Caco-2 (cell line): ENCODE measurements around the gene CACNA2D1. TPM values are rescaled to one million over a fixed set of nuclear protein-coding genes. Genes with fewer than 3 reads are reported as not detected.

Experiments used
- BruUV-seq: library from RNA; stranded (reverse); fragments of 400-500 nt; replicated peaks from 2 replicates; lab custom pipeline; 2021; lab: Mats Ljungman, UMichigan
- CTCF ChIA-PET: fragments of 300-600 bp; sonication (Branson Sonifier 250); formaldehyde crosslinking; loops from one replicate; lab custom pipeline; 2022; ENCODE audit warnings: antibody characterized with exemption; lab: Charles Lee
- POLR2A ChIA-PET: fragments of 300-600 bp; sonication (Branson Sonifier 250); formaldehyde crosslinking; loops from one replicate; lab custom pipeline; 2022; ENCODE audit warnings: antibody characterized with exemption; lab: Charles Lee
- DNase-seq, 2 experiments: peaks; one replicate each; pipeline versions ENCODE4 v3.0.0 to v3.0.0-alpha.2; 2020 to 2022
- H3K27me3 ChIP-seq: replicated peaks from 2 replicates; pipeline ENCODE4 v1.6.0; 2011; ENCODE audit warnings: low read length; ENCODE audit not compliant: control insufficient read depth, insufficient read depth
- H3K36me3 ChIP-seq: 2 replicates; pipeline ENCODE4 v1.5.1; 2011; ENCODE audit warnings: low read length; ENCODE audit not compliant: control insufficient read depth, insufficient read depth
- H3K4me1 ChIP-seq: fragments of 250-450 bp; sonication (Bioruptor Pico); 2 replicates; pipeline ENCODE4 v1.5.1; 2020; ENCODE audit warnings: mild to moderate bottlenecking
- H3K4me3 ChIP-seq: 2 replicates; pipeline ENCODE4 v1.5.1; 2011; ENCODE audit warnings: low read depth, mild to moderate bottlenecking, control low read depth, low read length
- H3K9me3 ChIP-seq: fragments of 250-450 bp; sonication (Bioruptor Pico); 2 replicates; pipeline ENCODE4 v1.5.1; 2020; ENCODE audit warnings: mild to moderate bottlenecking, moderate library complexity
- H3K27ac Mint-ChIP-seq: one replicate; pipeline ENCODE4 v1.8.0; 2022; ENCODE audit warnings: mixed read lengths; ENCODE audit not compliant: unreplicated experiment
- H3K27me3 Mint-ChIP-seq: one replicate; pipeline ENCODE4 v1.8.0; 2022; ENCODE audit warnings: mixed read lengths; ENCODE audit not compliant: insufficient read depth, unreplicated experiment
- H3K36me3 Mint-ChIP-seq: one replicate; pipeline ENCODE4 v1.8.0; 2022; ENCODE audit warnings: mild to moderate bottlenecking, mixed read lengths; ENCODE audit not compliant: insufficient read depth, unreplicated experiment
- H3K4me1 Mint-ChIP-seq: one replicate; pipeline ENCODE4 v1.8.0; 2022; ENCODE audit warnings: low read depth, mixed read lengths; ENCODE audit not compliant: unreplicated experiment
- H3K4me3 Mint-ChIP-seq: one replicate; pipeline ENCODE4 v1.8.0; 2022; ENCODE audit warnings: mild to moderate bottlenecking, moderate library complexity, mixed read lengths; ENCODE audit not compliant: unreplicated experiment
- H3K9me3 Mint-ChIP-seq: one replicate; pipeline ENCODE4 v1.8.0; 2022; ENCODE audit warnings: mixed read lengths; ENCODE audit not compliant: unreplicated experiment
- intact Hi-C: fragments of 100-400 bp; cut with micrococcal nuclease; formaldehyde crosslinking; loops from one replicate; pipeline ENCODE4 v1.10.0; 2022; ENCODE audit not compliant: unreplicated experiment
- total RNA-seq: library from RNA; stranded (reverse); gene quantifications from 2 replicates; pipeline ENCODE4 v1.2.3, GENCODE V29; 2022
- TF ChIP-seq, protein P1 (sequence below), 2 experiments: fragments of 200-600 bp in 1 of 2; IDR thresholded peaks; 1 replicate in 1 of 2; 2 replicates in 1 of 2; pipeline versions ENCODE4 v1.5.1 to v1.8.0; 2011 to 2022; ENCODE audit warnings: antibody characterized with exemption in 1 of 2, control low read depth in 1 of 2, inconsistent platforms in 1 of 2, low read depth in 1 of 2, low read length in 1 of 2, mild to moderate bottlenecking in 1 of 2, moderate library complexity in 1 of 2; ENCODE audit not compliant: insufficient read depth in 1 of 2, severe bottlenecking in 1 of 2, unreplicated experiment in 1 of 2

CACNA2D1 gene
- total RNA-seq, 1 experiment from 2014 or later: not detected

DNA sequence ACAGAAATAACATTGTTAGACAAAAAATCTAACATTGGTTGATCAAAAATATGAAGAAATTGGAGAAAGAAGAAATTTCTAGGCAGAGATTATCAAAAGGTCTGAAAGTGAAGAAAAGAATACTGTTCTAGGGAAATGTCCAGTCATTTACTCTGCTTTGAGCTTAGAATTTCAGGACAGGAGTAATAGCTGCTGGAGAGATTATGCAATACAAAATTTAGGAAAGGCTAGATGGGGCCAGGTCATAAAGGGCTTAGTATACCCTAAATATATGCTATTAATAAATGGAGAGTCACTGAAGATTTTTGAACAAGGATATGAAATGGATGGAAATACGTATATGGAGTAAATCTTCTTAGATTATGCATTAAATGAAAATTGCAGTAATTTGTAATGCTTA is 279.2 kb downstream of the CACNA2D1 start:
- TF ChIP-seq, protein P1, sequence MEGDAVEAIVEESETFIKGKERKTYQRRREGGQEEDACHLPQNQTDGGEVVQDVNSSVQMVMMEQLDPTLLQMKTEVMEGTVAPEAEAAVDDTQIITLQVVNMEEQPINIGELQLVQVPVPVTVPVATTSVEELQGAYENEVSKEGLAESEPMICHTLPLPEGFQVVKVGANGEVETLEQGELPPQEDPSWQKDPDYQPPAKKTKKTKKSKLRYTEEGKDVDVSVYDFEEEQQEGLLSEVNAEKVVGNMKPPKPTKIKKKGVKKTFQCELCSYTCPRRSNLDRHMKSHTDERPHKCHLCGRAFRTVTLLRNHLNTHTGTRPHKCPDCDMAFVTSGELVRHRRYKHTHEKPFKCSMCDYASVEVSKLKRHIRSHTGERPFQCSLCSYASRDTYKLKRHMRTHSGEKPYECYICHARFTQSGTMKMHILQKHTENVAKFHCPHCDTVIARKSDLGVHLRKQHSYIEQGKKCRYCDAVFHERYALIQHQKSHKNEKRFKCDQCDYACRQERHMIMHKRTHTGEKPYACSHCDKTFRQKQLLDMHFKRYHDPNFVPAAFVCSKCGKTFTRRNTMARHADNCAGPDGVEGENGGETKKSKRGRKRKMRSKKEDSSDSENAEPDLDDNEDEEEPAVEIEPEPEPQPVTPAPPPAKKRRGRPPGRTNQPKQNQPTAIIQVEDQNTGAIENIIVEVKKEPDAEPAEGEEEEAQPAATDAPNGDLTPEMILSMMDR (IDR thresholded peaks at IDR 0.05; ENCODE audit: insufficient read depth in 1 of 2, low read depth in 1 of 2, low read length in 1 of 2, severe bottlenecking in 1 of 2, unreplicated experiment in 1 of 2): no peak
- no peaks in the 10 kb centered on the region for H3K27me3 ChIP-seq
- BruUV-seq: no TSS peak
- Mint-ChIP-seq H3K27ac (no peak overlapping the region), H3K27me3 (no peaks in the 10 kb centered on the region), H3K9me3 (no peaks in the 10 kb centered on the region), H3K4me3 (no peak overlapping the region), H3K4me1 (no peaks in the 10 kb centered on the region), H3K36me3 (no peaks in the 10 kb centered on the region)
- CTCF ChIA-PET: no interaction called here
- H3K9me3 ChIP-seq: no peaks in the 10 kb centered on the region
- intact Hi-C loops: loop anchor here (10.0 kb wide), 2 partner anchors 120 to 410 kb away; no protein-coding TSS in a partner anchor
- no peak overlapping the region for H3K4me3 ChIP-seq
- POLR2A ChIA-PET: no interaction called here
- no peak for DNase-seq
- no peaks in the 10 kb centered on the region for H3K36me3 ChIP-seq
- no peaks in the 10 kb centered on the region for H3K4me1 ChIP-seq

DNA sequence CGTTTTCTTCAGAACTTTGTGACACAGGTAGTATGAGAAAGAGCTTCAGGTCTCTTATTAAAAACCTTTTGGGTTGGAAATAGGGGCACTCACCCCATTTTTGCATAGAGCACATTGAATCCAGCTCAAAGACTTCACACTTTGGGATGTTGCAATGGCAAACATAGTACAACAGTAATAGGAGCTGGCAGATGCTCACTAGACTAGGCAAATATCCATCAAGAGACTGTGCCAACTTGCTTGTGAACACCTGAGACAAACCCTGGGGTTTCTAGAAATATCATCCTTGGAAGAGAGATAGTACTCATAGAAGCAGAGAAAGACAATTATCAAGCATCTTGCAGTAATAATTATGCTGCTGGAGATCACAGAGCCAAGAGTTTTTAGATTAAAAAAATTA is 280.0 kb downstream of the CACNA2D1 start:
- intact Hi-C loops: loop anchor here (10.0 kb wide), 2 partner anchors 119 to 411 kb away; no protein-coding TSS in a partner anchor
- Mint-ChIP-seq H3K4me3 (no peak overlapping the region), H3K4me1 (no peaks in the 10 kb centered on the region), H3K27me3 (no peaks in the 10 kb centered on the region), H3K36me3 (no peaks in the 10 kb centered on the region), H3K9me3 (no peaks in the 10 kb centered on the region), H3K27ac (no peak overlapping the region)
- H3K4me3 ChIP-seq: no peak overlapping the region
- POLR2A ChIA-PET: no interaction called here
- no peaks in the 10 kb centered on the region for H3K9me3 ChIP-seq
- no peaks in the 10 kb centered on the region for H3K27me3 ChIP-seq
- BruUV-seq: no TSS peak
- CTCF ChIA-PET: no interaction called here
- H3K36me3 ChIP-seq: no peaks in the 10 kb centered on the region
- DNase-seq: no peak
- H3K4me1 ChIP-seq: no peaks in the 10 kb centered on the region
- TF ChIP-seq, protein P1 (IDR thresholded peaks at IDR 0.05; ENCODE audit: insufficient read depth in 1 of 2, low read depth in 1 of 2, low read length in 1 of 2, severe bottlenecking in 1 of 2, unreplicated experiment in 1 of 2): no peak

DNA sequence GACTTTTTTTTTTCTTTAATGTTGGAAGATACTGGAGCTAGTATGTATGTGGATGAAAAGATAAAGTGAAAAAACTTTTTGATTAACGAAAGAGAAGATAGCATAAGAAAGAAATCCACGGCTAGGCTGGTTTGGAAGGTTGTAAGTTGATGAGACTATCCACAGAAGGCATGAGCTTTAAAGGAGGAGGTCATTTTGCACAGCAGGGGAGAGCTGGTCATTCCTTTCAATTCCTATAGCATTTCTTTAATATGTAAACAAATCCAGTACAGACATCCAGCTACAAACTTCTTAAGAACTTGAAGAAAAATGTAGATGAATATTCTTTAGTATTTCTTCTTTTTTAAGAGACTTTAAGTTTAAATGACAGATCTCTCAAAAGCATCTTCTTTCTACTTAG is 281.3 kb downstream of the CACNA2D1 start:
- intact Hi-C loops: loop anchor here (10.0 kb wide), 2 partner anchors 117 to 413 kb away; no protein-coding TSS in a partner anchor
- Histone ChIP-seq H3K4me3 (no peak overlapping the region), H3K36me3 (no peaks in the 10 kb centered on the region), H3K27me3 (no peaks in the 10 kb centered on the region), H3K4me1 (no peaks in the 10 kb centered on the region), H3K9me3 (no peaks in the 10 kb centered on the region)
- ChIA-PET CTCF (no interaction called here), POLR2A (no interaction called here)
- no peaks in the 10 kb centered on the region for H3K27me3 Mint-ChIP-seq
- no TSS peak for BruUV-seq
- DNase-seq: no peak
- H3K27ac Mint-ChIP-seq: no peak overlapping the region
- no peaks in the 10 kb centered on the region for H3K36me3 Mint-ChIP-seq
- TF ChIP-seq, protein P1 (IDR thresholded peaks at IDR 0.05; ENCODE audit: insufficient read depth in 1 of 2, low read depth in 1 of 2, low read length in 1 of 2, severe bottlenecking in 1 of 2, unreplicated experiment in 1 of 2): no peak
- no peak overlapping the region for H3K4me3 Mint-ChIP-seq
- no peaks in the 10 kb centered on the region for H3K9me3 Mint-ChIP-seq
- H3K4me1 Mint-ChIP-seq: no peaks in the 10 kb centered on the region
